GM19351 (cell line): ENCODE data around the gene BICDL2.

Source experiments
- ATAC-seq: cut with Tn5 transposase; IDR thresholded peaks from one replicate; pipeline ENCODE4 v1.9.1; 2021; ENCODE audit warnings: mild to moderate bottlenecking, moderate library complexity; ENCODE audit not compliant: unreplicated experiment

The BICDL2 gene

GRCh38 chr16:2987286-2987685 is 49.5 kb downstream of the BICDL2 start:
- ATAC-seq: no peak

- no peak for ATAC-seq
Measured at GRCh38 chr16:2986623-2987188, 50.0 kb downstream of the BICDL2 start.

- no peak for ATAC-seq
Measured at GRCh38 chr16:2985893-2986355, 50.8 kb downstream of the BICDL2 start.

GRCh38 chr16:2985462-2985861 is 51.3 kb downstream of the BICDL2 start:
- no peak for ATAC-seq

- ATAC-seq: no peak
Measured at GRCh38 chr16:2983706-2984136, 53.0 kb downstream of the BICDL2 start.

DNA sequence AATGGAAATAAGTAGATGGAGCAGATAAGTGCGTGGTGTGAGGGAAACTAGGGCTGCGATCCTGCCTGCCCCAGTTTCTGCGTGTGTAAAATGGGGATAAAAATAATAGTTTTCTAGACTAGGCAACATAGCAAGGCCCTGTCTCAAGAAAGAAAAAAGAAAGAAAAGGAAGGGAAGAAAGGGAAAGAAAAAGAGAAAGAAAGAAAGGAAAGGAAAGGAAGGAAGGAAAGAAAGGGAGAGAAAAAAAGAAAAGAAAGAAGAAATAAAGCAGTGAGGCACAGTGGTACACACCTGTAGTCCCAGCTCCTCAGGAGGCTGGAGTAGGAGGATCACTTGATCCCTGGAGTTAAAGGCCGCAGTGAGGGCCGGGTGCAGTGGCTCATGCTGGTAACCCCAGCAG is 54.3 kb downstream of the BICDL2 start:
- no peak for ATAC-seq

DNA sequence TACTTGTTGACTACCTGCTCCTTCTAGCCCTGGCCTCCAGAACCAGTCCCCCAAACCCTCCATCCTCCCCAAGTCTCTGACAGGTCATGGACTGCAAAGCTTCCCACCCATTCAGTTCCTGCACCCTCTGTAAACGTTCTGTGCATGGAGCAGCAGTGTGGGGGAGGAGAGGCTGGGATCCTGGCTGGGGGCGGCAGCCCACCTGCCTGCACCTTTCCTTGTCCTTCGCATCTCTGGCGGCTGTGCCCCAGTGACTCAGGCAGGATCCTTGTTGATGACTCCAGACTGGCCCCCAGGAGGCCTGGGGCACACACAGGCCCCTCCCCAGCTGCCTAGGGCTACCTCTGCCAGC is 54.9 kb downstream of the BICDL2 start:
- no peak for ATAC-seq

GRCh38 chr16:2981177-2981898 is 55.4 kb downstream of the BICDL2 start:
- no peak for ATAC-seq

GRCh38 chr16:2980227-2981176 is 56.2 kb downstream of the BICDL2 start, which contains the start of gene PKMYT1:
Gene PKMYT1 (minus strand): TSS chr16:2980446. CDS start chr16:2979657, 789 bp downstream.
- ATAC-seq: peak; percentile 75

DNA sequence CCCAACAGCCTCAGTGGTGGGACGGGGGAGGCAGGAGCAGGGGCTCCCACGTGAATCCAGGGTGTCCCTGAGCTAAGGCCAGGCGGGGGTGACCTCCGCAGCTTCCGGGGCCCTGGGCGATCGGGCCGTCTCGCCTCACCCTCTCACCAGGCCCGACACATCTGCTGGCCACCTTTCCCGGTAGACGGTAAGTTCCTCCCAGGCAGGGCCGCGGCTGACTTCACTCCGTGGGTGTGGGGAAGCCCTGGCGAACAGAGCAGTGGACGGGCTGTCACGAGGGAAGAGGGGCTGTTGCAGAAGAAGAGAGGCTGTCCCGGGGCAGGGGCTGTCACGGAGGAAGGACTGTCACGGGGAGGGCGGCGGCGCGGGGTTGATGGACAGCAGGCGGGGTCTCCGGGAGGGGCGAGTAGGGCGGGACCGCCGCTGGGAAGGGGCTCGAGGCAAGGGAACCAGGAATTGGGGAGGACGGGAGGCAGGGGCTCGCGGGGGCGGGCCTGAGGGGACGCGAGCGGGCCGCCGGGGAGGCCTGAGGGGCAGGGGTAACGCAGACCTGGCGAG is 57.0 kb downstream of the BICDL2 start:
- peak; percentile 5 for ATAC-seq
